ENCODE measurements around the gene DAZL.

The DAZL gene

DNA sequence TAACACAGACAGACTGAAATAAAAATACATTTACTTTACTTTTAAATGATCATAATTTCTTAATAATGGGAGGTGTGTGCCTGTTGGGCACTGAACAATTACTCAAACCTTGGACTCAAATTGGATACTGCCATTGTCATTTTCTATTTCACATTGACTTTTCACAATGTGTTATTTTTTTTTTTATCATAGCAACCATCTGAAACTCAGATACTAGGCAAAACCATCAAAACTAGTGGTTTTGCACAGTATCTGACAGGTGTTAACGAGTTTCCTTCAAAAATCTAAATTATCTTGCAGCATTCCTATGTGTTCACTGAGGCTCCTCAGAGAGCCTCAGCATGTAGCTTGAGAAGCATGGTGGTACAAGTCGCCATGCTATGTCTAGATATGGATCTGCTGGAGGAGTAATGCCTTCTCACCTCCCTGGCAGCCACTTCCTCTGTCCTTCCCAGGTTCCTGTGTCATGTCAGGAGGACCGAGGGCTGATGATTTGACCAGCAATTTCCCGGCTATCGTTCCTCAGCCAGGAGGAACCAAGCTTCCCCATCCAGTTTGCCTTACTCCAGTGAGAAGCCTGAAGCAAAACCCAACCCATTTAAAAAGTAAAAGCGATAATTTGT, 61.9 kb downstream of the DAZL start:
- no peak for DNase-seq (ENCODE audit: low spot score)

GRCh38 chr3:16538507-16538906, 66.7 kb downstream of the DAZL start:
- no peak for DNase-seq (ENCODE audit: low spot score)

DNA sequence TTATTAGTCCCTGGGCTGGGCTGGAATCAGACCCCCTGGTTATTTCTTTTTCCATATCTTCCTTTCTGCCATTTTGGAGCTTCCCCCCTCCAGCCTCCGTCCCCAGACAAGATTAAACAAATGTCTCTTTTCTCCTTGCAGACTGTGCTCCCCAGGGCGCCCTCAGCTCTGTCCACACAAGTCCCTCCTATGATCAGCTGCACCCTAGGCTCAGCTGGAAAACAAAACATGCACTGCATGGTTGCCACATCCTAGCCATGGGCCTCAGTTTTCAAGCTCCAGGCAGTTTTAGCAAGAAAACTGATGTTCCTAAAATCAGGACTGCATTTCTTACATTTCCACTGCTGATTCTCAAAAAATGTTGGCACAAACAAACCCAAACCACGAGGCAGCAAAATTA, 68.2 kb downstream of the DAZL start:
- DNase-seq (ENCODE audit: low spot score), result no peak
